ENCODE results near the gene SPRY2.
"Not testable (repeated sequence)": the region's sequence is repeated elsewhere in the genome, so short reads cannot be mapped to it uniquely, and the experiment has no call there.

Gene SPRY2

GRCh38 chr13:80355496-80356094 lies 14.7 kb upstream of the SPRY2 start:
- DNase-seq: not testable (repeated sequence)

- no peak for DNase-seq
Observed at GRCh38 chr13:80348750-80349149, 7.8 kb upstream of the SPRY2 start.

- no peak for DNase-seq
Observed at GRCh38 chr13:80348314-80348713, 7.4 kb upstream of the SPRY2 start.

- no peak for DNase-seq
Observed at GRCh38 chr13:80345771-80346510, 5.0 kb upstream of the SPRY2 start.

- not testable (repeated sequence) for DNase-seq
Observed at GRCh38 chr13:80344032-80344431, 3.1 kb upstream of the SPRY2 start.

- peak in 55 of 56 donors; percentile 8 to 92 (median 76) for DNase-seq
Observed at GRCh38 chr13:80342471-80343371, 1.8 kb upstream of the SPRY2 start.

GRCh38 chr13:80341756-80342370 lies 937 bp upstream of the SPRY2 start:
- peak in 37 of 56 donors; percentile 0 to 80 (median 48) for DNase-seq

- DNase-seq: peak in 30 of 56 donors; percentile 42 to 83 (median 64)
Observed at GRCh38 chr13:80340651-80341100, 250 bp downstream of the SPRY2 start.

GRCh38 chr13:80339912-80340650 lies 845 bp downstream of the SPRY2 start:
- DNase-seq: peak in 47 of 56 donors; percentile 13 to 79 (median 48)

- peak in 6 of 56 donors; percentile 23 to 57 (median 31) for DNase-seq
Observed at GRCh38 chr13:80339563-80339911, 1.4 kb downstream of the SPRY2 start.

- DNase-seq: peak in 53 of 56 donors; percentile 13 to 83 (median 68)
Observed at GRCh38 chr13:80338781-80339562, 2.0 kb downstream of the SPRY2 start.

- DNase-seq: peak in 33 of 56 donors; percentile 2 to 60 (median 35)
Observed at GRCh38 chr13:80337288-80338081, 3.4 kb downstream of the SPRY2 start.

GRCh38 chr13:80336776-80337287 lies 4.1 kb downstream of the SPRY2 start:
- peak in 22 of 56 donors; percentile 6 to 60 (median 34) for DNase-seq

- DNase-seq: no peak
Observed at GRCh38 chr13:80336370-80336769, 4.6 kb downstream of the SPRY2 start.

GRCh38 chr13:80334597-80335260 lies 6.2 kb downstream of the SPRY2 start:
- no peak for DNase-seq

GRCh38 chr13:80331984-80332383 lies 8.9 kb downstream of the SPRY2 start:
- DNase-seq: no peak

- no peak for DNase-seq
Observed at GRCh38 chr13:80329250-80329649, 11.7 kb downstream of the SPRY2 start.

- DNase-seq: no peak
Observed at GRCh38 chr13:80319004-80319403, 21.9 kb downstream of the SPRY2 start.
